Measurements from ENCODE around the gene MESP2. TPM values are rescaled to one million over a fixed set of nuclear protein-coding genes. Genes with fewer than 3 reads are reported as not detected.

MESP2 gene
- total and polyA plus RNA-seq, 3 donors from 2014 or later, result 1.3 to 2.9 (median 2.2) TPM

- intact Hi-C loops (cut with DNase I; ENCODE audit: low total_unique reads), result no loop called here
- Histone ChIP-seq H3K27me3 (no peaks in the 10 kb centered on the region), H3K4me3 (no peak overlapping the region), H3K36me3 (ENCODE audit: low read depth, missing control alignments) (no peaks in the 10 kb centered on the region), H3K9me3 (no peaks in the 10 kb centered on the region), H3K4me1 (peaks cover 10% of the 10 kb centered on the region), H3K27ac (no peak overlapping the region)
- no peak for DNase-seq
- no peak for TF ChIP-seq POLR2A (IDR thresholded peaks at IDR 0.05)
- TF ChIP-seq CTCF (IDR thresholded peaks at IDR 0.05), result no peak
- 54 to 60% methylated on average over 4 of the region's 4 CpGs for WGBS, 2 donors
Observed at GRCh38 chr15:89749526-89749925, 26.6 kb upstream of the MESP2 start.

GRCh38 chr15:89749951-89750559 is 26.1 kb upstream of the MESP2 start:
- Histone ChIP-seq H3K27ac (no peak overlapping the region), H3K27me3 (no peaks in the 10 kb centered on the region), H3K4me3 (peak overlapping the region; percentile 71 to 77), H3K36me3 (ENCODE audit: low read depth, missing control alignments) (no peaks in the 10 kb centered on the region), H3K4me1 (peaks cover 10% of the 10 kb centered on the region), H3K9me3 (no peaks in the 10 kb centered on the region)
- WGBS, 2 donors, result 5% methylated on average over 28 of the region's 41 CpGs; no CpG with 5 or more reads in 1 of the 2 donors
- DNase-seq, result peak; percentile 22
- intact Hi-C loops (cut with DNase I; ENCODE audit: low total_unique reads), result no loop called here
- no peak for TF ChIP-seq CTCF (IDR thresholded peaks at IDR 0.05)
- TF ChIP-seq POLR2A (IDR thresholded peaks at IDR 0.05), result no peak

- H3K36me3 ChIP-seq (ENCODE audit: low read depth, missing control alignments), result no peaks in the 10 kb centered on the region
- 0 to 8% methylated on average over 8 to 46 of the region's 114 CpGs for WGBS, 2 donors
- no peaks in the 10 kb centered on the region for H3K9me3 ChIP-seq
- TF ChIP-seq POLR2A (IDR thresholded peaks at IDR 0.05), result no peak
- peak; percentile 63 to 81 (median 68) for TF ChIP-seq CTCF (IDR thresholded peaks at IDR 0.05)
- H3K27me3 ChIP-seq, result no peaks in the 10 kb centered on the region
- H3K4me1 ChIP-seq, result peaks cover 10% of the 10 kb centered on the region
- peak within 1 kb of the TSS; percentile 71 to 77 for H3K4me3 ChIP-seq
- peak; percentile 93 for DNase-seq
- no peak within 1 kb of the TSS for H3K27ac ChIP-seq
- intact Hi-C loops (cut with DNase I; ENCODE audit: low total_unique reads), result no loop called here
Observed at GRCh38 chr15:89750560-89751542, 25.3 kb upstream of the MESP2 start, which contains the start of gene MESP1. Gene MESP1 (minus strand): TSS chr15:89751249. CDS start chr15:89751231, 18 bp downstream.

GRCh38 chr15:89751748-89752147 is 24.4 kb upstream of the MESP2 start:
- Histone ChIP-seq H3K9me3 (no peaks in the 10 kb centered on the region), H3K36me3 (ENCODE audit: low read depth, missing control alignments) (no peaks in the 10 kb centered on the region), H3K27ac (no peak overlapping the region), H3K4me1 (peaks cover 10% of the 10 kb centered on the region), H3K27me3 (no peaks in the 10 kb centered on the region), H3K4me3 (no peak overlapping the region)
- no peak for DNase-seq
- intact Hi-C loops (cut with DNase I; ENCODE audit: low total_unique reads), result no loop called here
- TF ChIP-seq CTCF (IDR thresholded peaks at IDR 0.05), result no peak
- no peak for TF ChIP-seq POLR2A (IDR thresholded peaks at IDR 0.05)
- WGBS, 2 donors, result 62 to 72% methylated on average over 5 of the region's 5 CpGs
